T-helper 22 cell (primary cell): Measurements from ENCODE around the gene SOD2.
"Not testable (repeated sequence)": the region's sequence is repeated elsewhere in the genome, so short reads cannot be mapped to it uniquely, and the experiment has no call there.

ENCODE experiments used
- DNase-seq: peaks from one replicate; pipeline ENCODE4 v3.0.0-alpha.2; 2020; ENCODE audit warnings: low read depth

The SOD2 gene

GRCh38 chr6:159693128-159693893 lies at the start of gene SOD2:
TSS of gene SOD2 (minus strand) at chr6:159693241. CDS start at chr6:159693167, 74 bp downstream.
- DNase-seq: peak; percentile 75

- DNase-seq: no peak
These were observed 49.1 kb upstream of the SOD2 start for GRCh38 chr6:159742165-159742564.

- no peak for DNase-seq
These were observed 46.3 kb upstream of the SOD2 start for GRCh38 chr6:159739341-159739740.

GRCh38 chr6:159736908-159737307 lies 43.9 kb upstream of the SOD2 start:
- DNase-seq: no peak

GRCh38 chr6:159733395-159733794 lies 40.4 kb upstream of the SOD2 start:
- not testable (repeated sequence) for DNase-seq

- DNase-seq: not testable (repeated sequence)
These were observed 39.5 kb upstream of the SOD2 start for GRCh38 chr6:159732550-159732949.

GRCh38 chr6:159730332-159730676 lies 37.3 kb upstream of the SOD2 start:
- no peak for DNase-seq

- DNase-seq: no peak
These were observed 36.7 kb upstream of the SOD2 start for GRCh38 chr6:159729598-159730331.

GRCh38 chr6:159728531-159728964 lies 35.5 kb upstream of the SOD2 start:
- no peak for DNase-seq

GRCh38 chr6:159727717-159728445 lies 34.8 kb upstream of the SOD2 start:
- no peak for DNase-seq

GRCh38 chr6:159726918-159727716 lies 34.1 kb upstream of the SOD2 start, which contains the start of gene WTAP:
TSS of gene WTAP (plus strand) at chr6:159727506. CDS start at chr6:159736266, 8,760 bp downstream.
- DNase-seq: peak; percentile 96

- DNase-seq: no peak
These were observed 33.3 kb upstream of the SOD2 start for GRCh38 chr6:159726255-159726917.

- not testable (repeated sequence) for DNase-seq
These were observed 32.2 kb upstream of the SOD2 start for GRCh38 chr6:159725208-159725607.

GRCh38 chr6:159724778-159725177 lies 31.7 kb upstream of the SOD2 start:
- DNase-seq: no peak

- no peak for DNase-seq
These were observed 30.2 kb upstream of the SOD2 start for GRCh38 chr6:159723259-159723658.

- no peak for DNase-seq
These were observed 29.6 kb upstream of the SOD2 start for GRCh38 chr6:159722655-159723054.

- DNase-seq: not testable (repeated sequence)
These were observed 28.9 kb upstream of the SOD2 start for GRCh38 chr6:159721981-159722380.

- DNase-seq: peak; percentile 11
These were observed 27.7 kb upstream of the SOD2 start for GRCh38 chr6:159720708-159721107.

GRCh38 chr6:159719287-159719686 lies 26.2 kb upstream of the SOD2 start:
- no peak for DNase-seq

- DNase-seq: no peak
These were observed 25.6 kb upstream of the SOD2 start for GRCh38 chr6:159718634-159719033.
